Mucosa of descending colon (tissue), 3 donors: ENCODE data around the gene UNG. TPM values are rescaled to one million over a fixed set of nuclear protein-coding genes. Genes with fewer than 3 reads are reported as not detected.

Experiments used
- ATAC-seq: fragments of 200-7000 bp; cut with Tn5 transposase; one replicate; pipeline ENCODE4 v1.9.1; 2020; ENCODE audit warnings: mild to moderate bottlenecking, moderate library complexity
- DNase-seq, 3 donors: peaks; one replicate each; pipeline ENCODE4 v3.0.0-alpha.2; 2020
- H3K36me3 ChIP-seq: fragments of 200-600 bp; one replicate; pipeline ENCODE4 v1.8.0; 2021; ENCODE audit warnings: low read depth, mild to moderate bottlenecking
- H3K4me1 ChIP-seq: fragments of 200-600 bp; one replicate; pipeline ENCODE4 v1.8.0; 2021; ENCODE audit warnings: low read depth, mild to moderate bottlenecking
- H3K4me3 ChIP-seq: fragments of 200-600 bp; one replicate; pipeline ENCODE4 v1.8.0; 2021; ENCODE audit warnings: mild to moderate bottlenecking
- H3K9me3 ChIP-seq: fragments of 200-600 bp; one replicate; pipeline ENCODE4 v1.8.0; 2021; ENCODE audit warnings: mild to moderate bottlenecking
- intact Hi-C, 2 donors: fragments of 100-400 bp; cut with DNase I in 1 of 2; cut with micrococcal nuclease in 1 of 2; formaldehyde crosslinking; loops; one replicate each; pipeline versions ENCODE4 v1.11.0 to v1.11.1; 2022; cut with DNase I, micrococcal nuclease
- total RNA-seq, 3 donors: library from RNA; stranded (reverse); fragmentation: NEBNext Ultra II Directional in 2 of 3; extraction: Animal tissue kit (Norgen Biotek cat#: 25700) in 2 of 3; gene quantifications; one replicate each; pipeline versions ENCODE4 v1.2.1 to v1.2.4, GENCODE V29; 2021 to 2023
- TF ChIP-seq, protein P1 (sequence below): fragments of 200-600 bp; IDR thresholded peaks from one replicate; pipeline ENCODE4 v1.8.0; 2022; ENCODE audit warnings: antibody characterized with exemption, mild to moderate bottlenecking
- donor health status: DM: no; HTN: no; CAD: no; lungs with moderate emphysema.
- donor health status: DM: no; HTN: no; CAD: no.
- donor health status: DM: no; HTN: yes; CAD: no.

The UNG gene
- total RNA-seq, 3 donors from 2014 or later = 22.1 to 39.4 (median 35.6) TPM

DNA sequence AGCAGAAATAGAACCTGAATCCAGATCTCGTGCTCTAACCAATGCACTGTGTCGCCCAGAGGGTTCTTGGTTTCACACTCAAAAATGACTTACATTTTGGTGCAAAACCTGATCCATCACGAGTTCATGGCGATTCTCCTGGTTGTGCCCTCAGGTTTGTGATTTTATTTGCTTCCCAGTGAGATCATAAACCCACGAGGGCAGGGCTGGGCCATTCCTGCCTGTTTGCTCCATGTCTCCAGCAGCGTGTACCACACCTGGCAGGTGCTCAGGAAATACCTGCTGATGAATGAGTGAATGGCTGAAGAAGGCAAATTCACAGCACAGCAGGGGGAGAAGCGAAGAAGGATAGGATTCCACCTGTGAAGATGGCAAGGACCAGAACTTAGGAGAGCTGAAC lies 28.4 kb downstream of the UNG start:
- Histone ChIP-seq H3K9me3 (no peaks in the 10 kb centered on the region), H3K36me3 (no peaks in the 10 kb centered on the region), H3K4me1 (no peaks in the 10 kb centered on the region), H3K4me3 (no peak overlapping the region)
- TF ChIP-seq, protein P1, sequence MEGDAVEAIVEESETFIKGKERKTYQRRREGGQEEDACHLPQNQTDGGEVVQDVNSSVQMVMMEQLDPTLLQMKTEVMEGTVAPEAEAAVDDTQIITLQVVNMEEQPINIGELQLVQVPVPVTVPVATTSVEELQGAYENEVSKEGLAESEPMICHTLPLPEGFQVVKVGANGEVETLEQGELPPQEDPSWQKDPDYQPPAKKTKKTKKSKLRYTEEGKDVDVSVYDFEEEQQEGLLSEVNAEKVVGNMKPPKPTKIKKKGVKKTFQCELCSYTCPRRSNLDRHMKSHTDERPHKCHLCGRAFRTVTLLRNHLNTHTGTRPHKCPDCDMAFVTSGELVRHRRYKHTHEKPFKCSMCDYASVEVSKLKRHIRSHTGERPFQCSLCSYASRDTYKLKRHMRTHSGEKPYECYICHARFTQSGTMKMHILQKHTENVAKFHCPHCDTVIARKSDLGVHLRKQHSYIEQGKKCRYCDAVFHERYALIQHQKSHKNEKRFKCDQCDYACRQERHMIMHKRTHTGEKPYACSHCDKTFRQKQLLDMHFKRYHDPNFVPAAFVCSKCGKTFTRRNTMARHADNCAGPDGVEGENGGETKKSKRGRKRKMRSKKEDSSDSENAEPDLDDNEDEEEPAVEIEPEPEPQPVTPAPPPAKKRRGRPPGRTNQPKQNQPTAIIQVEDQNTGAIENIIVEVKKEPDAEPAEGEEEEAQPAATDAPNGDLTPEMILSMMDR = no peak
- DNase-seq (peak in 2 of 3 donors; percentile 56 to 58), ATAC-seq (peak; percentile 91)
- intact Hi-C loops = no loop called here

DNA sequence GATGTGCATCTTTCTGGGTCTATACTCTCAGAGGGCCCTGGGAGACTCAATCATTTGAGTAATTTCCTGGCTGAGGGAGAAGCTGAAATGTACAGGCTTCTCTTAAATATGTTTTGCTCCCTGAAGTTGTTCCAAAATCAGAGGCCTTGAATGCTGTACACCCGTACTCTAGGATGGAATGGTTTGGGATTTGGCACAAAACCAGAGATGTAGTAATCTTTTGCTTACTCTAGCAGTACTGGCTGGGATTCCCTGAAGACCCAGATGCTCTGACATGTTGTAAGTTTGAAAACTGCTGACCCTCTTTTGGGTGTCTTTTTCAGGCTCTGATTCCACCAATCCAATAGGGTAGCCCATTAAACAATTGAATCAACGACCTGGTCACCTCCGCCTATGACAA lies 29.4 kb downstream of the UNG start:
- Histone ChIP-seq H3K9me3 (no peaks in the 10 kb centered on the region), H3K4me1 (no peaks in the 10 kb centered on the region), H3K36me3 (no peaks in the 10 kb centered on the region), H3K4me3 (no peak overlapping the region)
- no peak for ATAC-seq
- intact Hi-C loops = no loop called here
- TF ChIP-seq, protein P1 = no peak
- no peak for DNase-seq

DNA sequence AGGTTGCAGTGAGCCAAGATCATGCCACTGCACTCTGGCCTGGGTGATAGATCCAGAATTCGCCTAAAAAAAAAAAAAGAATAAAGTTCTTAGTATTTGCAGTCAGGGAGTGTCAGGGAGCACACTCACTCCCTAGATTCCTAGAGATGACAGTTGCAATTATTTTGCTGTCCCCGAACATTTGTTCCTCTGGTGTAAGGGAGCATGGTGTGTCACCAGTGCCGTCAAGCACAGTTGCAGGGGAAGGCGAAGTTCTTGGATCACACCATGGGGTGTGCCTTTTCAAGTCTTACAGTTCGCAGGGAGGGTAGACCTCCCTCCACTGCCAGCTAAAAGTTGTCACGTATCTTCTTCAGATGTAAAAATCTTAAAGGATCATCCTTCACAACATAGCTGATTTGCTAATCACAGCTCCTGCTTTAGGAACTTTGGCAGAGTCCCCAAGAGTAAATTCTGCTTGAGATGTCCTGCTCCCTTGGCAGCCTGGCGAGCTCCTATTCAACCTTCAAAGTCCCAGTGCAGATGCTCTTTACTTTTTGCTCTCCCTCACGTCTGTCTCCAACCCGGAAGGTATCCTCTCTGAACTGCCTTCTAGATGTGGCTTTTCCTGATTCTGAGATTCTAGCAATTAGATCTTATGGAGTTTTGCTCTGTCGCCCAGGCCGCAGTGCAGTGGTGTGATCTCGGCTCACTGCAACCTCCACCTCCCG lies 30.3 kb downstream of the UNG start:
- DNase-seq (no peak), ATAC-seq (no peak)
- Histone ChIP-seq H3K9me3 (no peaks in the 10 kb centered on the region), H3K4me3 (no peak overlapping the region), H3K4me1 (no peaks in the 10 kb centered on the region), H3K36me3 (no peaks in the 10 kb centered on the region)
- intact Hi-C loops = no loop called here
- TF ChIP-seq, protein P1 = no peak

DNA sequence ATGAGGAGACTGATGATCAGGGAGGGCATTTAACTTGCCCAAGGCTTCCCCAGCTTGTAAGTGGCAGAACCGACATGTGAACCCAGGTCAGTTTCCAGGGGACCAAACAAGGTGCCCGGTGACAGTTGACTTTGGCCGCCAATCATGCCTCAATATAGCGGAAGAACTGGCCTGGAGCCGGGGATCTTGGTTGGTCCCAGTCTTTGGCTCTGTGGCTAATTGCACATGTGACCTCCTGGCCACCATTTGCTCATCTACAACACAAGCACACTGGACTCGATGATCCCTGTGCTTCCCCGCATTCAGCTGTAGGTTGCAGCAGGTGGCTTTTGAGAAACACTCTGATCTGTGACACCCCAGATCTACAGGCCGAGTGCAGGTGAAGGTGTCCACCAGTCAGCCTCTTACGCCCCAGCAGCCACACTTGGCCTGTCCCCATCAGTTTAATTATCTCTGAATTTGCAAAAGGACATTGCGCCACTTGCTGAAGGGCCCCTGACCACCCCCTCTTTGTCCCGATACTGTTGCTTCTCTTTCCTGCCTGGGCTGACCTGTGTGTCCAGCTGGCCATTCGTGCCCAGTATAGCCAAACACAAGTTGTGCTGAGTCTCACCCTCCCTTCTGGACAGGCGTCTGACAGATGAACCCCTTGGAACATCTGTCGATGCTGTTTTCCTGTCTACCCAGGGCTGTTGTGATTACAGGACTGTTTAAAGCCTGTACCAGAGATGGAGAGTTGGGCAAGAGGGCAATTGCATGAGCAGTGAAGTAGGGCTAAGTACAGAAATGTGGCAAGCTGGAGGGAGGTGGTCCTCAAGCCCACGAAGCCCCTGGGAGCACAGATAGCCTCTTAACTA lies 33.1 kb downstream of the UNG start:
- TF ChIP-seq, protein P1 = no peak
- intact Hi-C loops = no loop called here
- Histone ChIP-seq H3K4me1 (no peaks in the 10 kb centered on the region), H3K36me3 (no peaks in the 10 kb centered on the region), H3K9me3 (no peaks in the 10 kb centered on the region), H3K4me3 (no peak overlapping the region)
- no peak for DNase-seq
- no peak for ATAC-seq

DNA sequence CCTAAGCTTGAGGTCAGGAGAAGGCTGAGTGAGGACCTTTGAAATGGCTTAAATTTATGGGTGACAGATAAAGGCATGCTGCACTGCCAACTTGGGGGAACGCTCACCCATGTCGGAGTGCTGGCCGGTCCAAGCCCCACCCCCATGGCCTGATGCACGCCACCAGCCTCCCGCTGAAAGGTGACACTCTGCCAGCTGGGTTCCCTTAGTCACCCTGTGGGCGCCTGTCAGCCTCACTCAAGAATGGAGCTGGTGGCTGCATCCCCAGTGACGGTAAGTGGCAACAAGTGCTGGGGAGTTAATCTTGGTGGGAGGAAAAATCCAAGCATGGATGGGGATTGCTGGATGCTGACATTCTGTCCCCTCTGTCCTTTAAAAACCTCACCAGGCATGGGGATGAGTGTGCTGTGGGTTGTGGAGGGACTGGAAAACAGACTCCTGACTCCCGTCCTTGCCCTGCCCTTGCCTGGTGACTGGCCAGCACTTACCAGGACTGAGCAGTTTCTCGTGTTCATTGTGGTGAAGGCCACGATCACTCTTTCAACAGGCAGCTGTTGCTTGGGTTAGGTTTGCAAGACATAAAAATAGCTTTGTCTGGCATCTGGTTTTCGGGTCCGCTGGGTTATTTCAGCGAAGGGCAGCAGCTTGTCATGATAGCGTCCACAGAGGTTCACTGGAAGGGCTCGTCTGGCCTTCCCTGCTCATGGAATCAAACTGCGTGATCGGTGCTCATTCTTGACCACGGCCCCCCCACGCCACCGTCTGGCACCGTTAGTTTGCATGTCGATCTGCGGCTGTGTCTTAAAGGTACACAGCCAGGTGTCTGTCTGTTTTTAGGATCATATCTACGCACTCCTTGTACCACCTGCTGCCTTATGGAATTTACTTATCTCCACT lies 34.0 kb downstream of the UNG start:
- TF ChIP-seq, protein P1 = no peak
- no peak overlapping the region for H3K4me3 ChIP-seq
- ATAC-seq = peak; percentile 34

More for the DNA sequence above, 34.0 kb downstream of the UNG start:
- intact Hi-C loops = no loop called here
- Histone ChIP-seq H3K4me1 (no peaks in the 10 kb centered on the region), H3K36me3 (no peaks in the 10 kb centered on the region), H3K9me3 (peaks cover 4% of the 10 kb centered on the region)
- no peak for DNase-seq
